ENCODE data around the gene FYCO1. TPM values are rescaled to one million over a fixed set of nuclear protein-coding genes. Genes with fewer than 3 reads are reported as not detected.

The FYCO1 gene
- total and polyA plus RNA-seq, 9 of the 15 experiments (the other 6 are each of a cell fraction or from before 2014, with no cell fraction given) = 2.1 to 13.8 (median 7.4) TPM

DNA sequence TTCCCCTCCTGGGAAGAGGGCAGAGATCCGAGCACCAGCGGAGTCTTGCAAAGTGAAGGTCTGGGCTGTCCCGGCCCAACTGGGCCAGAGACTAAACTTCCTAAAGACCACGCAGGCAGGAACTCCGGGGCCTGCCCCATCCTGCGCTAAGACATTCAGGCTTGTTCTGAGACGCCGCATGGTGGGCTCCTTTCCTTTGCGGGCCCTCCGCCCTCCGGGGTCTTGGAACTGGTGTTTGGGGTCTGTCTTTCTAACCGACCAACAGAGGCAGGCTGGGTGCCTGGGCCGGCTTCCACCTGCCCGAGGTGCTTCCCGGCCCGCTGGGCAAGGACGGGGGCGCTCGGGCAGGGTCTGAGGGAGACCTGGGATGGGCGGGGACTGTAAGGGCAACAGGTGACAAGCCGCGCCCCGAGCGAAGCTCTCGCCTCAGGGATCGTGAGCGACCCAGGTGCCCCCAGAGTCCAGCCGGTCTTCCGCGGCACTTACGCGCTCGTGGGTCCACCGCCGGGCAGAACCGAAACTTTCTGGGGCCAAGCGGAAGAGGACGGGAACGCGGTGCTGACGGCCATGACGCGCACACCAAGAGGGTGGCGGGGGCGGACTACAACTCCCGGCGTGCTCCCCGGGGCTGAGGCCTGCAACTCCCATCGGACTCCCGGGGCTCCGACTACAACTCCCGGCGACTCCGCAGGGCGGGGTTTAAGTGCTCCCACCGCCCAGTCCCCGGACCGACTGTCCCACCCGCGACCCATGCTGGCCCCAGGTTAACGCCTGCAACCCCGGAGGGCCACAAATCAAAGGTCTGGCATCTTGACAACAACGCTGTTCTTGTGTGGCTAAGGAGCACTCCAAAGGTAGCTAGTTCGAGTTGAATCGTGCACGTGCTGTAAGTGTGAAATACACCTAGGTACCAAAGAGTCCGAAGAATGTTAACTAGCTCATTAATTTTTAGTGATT, at the start of gene FYCO1 (continued):
- TF ChIP-seq, protein P1, sequence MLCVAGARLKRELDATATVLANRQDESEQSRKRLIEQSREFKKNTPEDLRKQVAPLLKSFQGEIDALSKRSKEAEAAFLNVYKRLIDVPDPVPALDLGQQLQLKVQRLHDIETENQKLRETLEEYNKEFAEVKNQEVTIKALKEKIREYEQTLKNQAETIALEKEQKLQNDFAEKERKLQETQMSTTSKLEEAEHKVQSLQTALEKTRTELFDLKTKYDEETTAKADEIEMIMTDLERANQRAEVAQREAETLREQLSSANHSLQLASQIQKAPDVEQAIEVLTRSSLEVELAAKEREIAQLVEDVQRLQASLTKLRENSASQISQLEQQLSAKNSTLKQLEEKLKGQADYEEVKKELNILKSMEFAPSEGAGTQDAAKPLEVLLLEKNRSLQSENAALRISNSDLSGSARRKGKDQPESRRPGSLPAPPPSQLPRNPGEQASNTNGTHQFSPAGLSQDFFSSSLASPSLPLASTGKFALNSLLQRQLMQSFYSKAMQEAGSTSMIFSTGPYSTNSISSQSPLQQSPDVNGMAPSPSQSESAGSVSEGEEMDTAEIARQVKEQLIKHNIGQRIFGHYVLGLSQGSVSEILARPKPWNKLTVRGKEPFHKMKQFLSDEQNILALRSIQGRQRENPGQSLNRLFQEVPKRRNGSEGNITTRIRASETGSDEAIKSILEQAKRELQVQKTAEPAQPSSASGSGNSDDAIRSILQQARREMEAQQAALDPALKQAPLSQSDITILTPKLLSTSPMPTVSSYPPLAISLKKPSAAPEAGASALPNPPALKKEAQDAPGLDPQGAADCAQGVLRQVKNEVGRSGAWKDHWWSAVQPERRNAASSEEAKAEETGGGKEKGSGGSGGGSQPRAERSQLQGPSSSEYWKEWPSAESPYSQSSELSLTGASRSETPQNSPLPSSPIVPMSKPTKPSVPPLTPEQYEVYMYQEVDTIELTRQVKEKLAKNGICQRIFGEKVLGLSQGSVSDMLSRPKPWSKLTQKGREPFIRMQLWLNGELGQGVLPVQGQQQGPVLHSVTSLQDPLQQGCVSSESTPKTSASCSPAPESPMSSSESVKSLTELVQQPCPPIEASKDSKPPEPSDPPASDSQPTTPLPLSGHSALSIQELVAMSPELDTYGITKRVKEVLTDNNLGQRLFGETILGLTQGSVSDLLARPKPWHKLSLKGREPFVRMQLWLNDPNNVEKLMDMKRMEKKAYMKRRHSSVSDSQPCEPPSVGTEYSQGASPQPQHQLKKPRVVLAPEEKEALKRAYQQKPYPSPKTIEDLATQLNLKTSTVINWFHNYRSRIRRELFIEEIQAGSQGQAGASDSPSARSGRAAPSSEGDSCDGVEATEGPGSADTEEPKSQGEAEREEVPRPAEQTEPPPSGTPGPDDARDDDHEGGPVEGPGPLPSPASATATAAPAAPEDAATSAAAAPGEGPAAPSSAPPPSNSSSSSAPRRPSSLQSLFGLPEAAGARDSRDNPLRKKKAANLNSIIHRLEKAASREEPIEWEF (CRISPR knock-in tag; IDR thresholded peaks at IDR 0.05) = peak; percentile 48; the same call in 1 of the 2 replicates
- peak; percentile 88 for TF ChIP-seq POLR2A (conservative IDR thresholded peaks at IDR 0.05)
- TF ChIP-seq ZEB2 (IDR thresholded peaks at IDR 0.05) = no peak
- peak; percentile 14 for TF ChIP-seq ZNF146 (CRISPR knock-in tag; IDR thresholded peaks at IDR 0.05; ENCODE audit: unreplicated experiment)
- TF ChIP-seq STAG1 (CRISPR knock-in tag; IDR thresholded peaks at IDR 0.05; ENCODE audit: borderline replicate concordance) = no peak
- peak; percentile 27; the same call in 1 of the 2 replicates for TF ChIP-seq CBX1 (IDR thresholded peaks at IDR 0.05; ENCODE audit: low read depth)
- TF ChIP-seq PHB (CRISPR knock-in tag; IDR thresholded peaks at IDR 0.05) = no peak
- TF ChIP-seq POU5F1 (IDR thresholded peaks at IDR 0.05; ENCODE audit: borderline replicate concordance, low read depth, low read length, partially characterized antibody) = peak; percentile 74
- TF ChIP-seq, protein P2, sequence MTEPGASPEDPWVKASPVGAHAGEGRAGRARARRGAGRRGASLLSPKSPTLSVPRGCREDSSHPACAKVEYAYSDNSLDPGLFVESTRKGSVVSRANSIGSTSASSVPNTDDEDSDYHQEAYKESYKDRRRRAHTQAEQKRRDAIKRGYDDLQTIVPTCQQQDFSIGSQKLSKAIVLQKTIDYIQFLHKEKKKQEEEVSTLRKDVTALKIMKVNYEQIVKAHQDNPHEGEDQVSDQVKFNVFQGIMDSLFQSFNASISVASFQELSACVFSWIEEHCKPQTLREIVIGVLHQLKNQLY (CRISPR knock-in tag; conservative IDR thresholded peaks at IDR 0.05) = no peak
- TF ChIP-seq, protein P3, sequence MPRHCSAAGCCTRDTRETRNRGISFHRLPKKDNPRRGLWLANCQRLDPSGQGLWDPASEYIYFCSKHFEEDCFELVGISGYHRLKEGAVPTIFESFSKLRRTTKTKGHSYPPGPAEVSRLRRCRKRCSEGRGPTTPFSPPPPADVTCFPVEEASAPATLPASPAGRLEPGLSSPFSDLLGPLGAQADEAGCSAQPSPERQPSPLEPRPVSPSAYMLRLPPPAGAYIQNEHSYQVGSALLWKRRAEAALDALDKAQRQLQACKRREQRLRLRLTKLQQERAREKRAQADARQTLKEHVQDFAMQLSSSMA (CRISPR knock-in tag; IDR thresholded peaks at IDR 0.05) = no peak
- no peak for TF ChIP-seq CAMTA2 (CRISPR knock-in tag; conservative IDR thresholded peaks at IDR 0.05)
- TF ChIP-seq, protein P4, sequence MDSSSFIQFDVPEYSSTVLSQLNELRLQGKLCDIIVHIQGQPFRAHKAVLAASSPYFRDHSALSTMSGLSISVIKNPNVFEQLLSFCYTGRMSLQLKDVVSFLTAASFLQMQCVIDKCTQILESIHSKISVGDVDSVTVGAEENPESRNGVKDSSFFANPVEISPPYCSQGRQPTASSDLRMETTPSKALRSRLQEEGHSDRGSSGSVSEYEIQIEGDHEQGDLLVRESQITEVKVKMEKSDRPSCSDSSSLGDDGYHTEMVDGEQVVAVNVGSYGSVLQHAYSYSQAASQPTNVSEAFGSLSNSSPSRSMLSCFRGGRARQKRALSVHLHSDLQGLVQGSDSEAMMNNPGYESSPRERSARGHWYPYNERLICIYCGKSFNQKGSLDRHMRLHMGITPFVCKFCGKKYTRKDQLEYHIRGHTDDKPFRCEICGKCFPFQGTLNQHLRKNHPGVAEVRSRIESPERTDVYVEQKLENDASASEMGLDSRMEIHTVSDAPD (CRISPR knock-in tag; IDR thresholded peaks at IDR 0.05) = no peak
- TF ChIP-seq NCOA2 (IDR thresholded peaks at IDR 0.05; ENCODE audit: partially characterized antibody in 2 of 2) = no peak
- no peak for TF ChIP-seq KDM1A (IDR thresholded peaks at IDR 0.05)
- TF ChIP-seq NR2C1 (IDR thresholded peaks at IDR 0.05) = peak; percentile 61; the same call in 1 of the 2 replicates
- peak; percentile 88 for TF ChIP-seq NR2C1 (tag; IDR thresholded peaks at IDR 0.05)
- no peak for TF ChIP-seq ZNF140 (CRISPR knock-in tag; IDR thresholded peaks at IDR 0.05)
- no peak for TF ChIP-seq PHB2 (IDR thresholded peaks at IDR 0.05; ENCODE audit: low read depth)
- TF ChIP-seq ZNF165 (CRISPR knock-in tag; IDR thresholded peaks at IDR 0.05; ENCODE audit: borderline replicate concordance) = no peak
- 0 out of 2 replicates have a peak, but pooled peaks have one; percentile 51 for TF ChIP-seq TARDBP (IDR thresholded peaks at IDR 0.05)

All from K562 (cell line).